Calu3 (cell line): ENCODE data around the gene ACSF2. TPM values are rescaled to one million over a fixed set of nuclear protein-coding genes. Genes with fewer than 3 reads are reported as not detected.

ENCODE experiments used
- BruUV-seq: library from RNA; stranded (reverse); fragments of 400-500 nt; replicated peaks from 2 replicates; lab custom pipeline; 2021; lab: Mats Ljungman, UMichigan
- CTCF ChIA-PET: fragments of 300-600 bp; sonication (Branson Sonifier 250); formaldehyde crosslinking; loops from one replicate; lab custom pipeline; 2022; ENCODE audit warnings: antibody characterized with exemption; lab: Charles Lee
- DNase-seq: peaks from one replicate; pipeline ENCODE4 v3.0.0; 2022
- H3K27ac Mint-ChIP-seq: one replicate; pipeline ENCODE4 v1.8.0; 2022; ENCODE audit warnings: mixed read lengths; ENCODE audit not compliant: unreplicated experiment
- H3K27me3 Mint-ChIP-seq: one replicate; pipeline ENCODE4 v1.8.0; 2022; ENCODE audit warnings: mixed read lengths; ENCODE audit not compliant: unreplicated experiment
- H3K36me3 Mint-ChIP-seq: one replicate; pipeline ENCODE4 v1.8.0; 2022; ENCODE audit warnings: mild to moderate bottlenecking, moderate library complexity, mixed read lengths; ENCODE audit not compliant: insufficient read depth, unreplicated experiment
- H3K4me1 Mint-ChIP-seq: one replicate; pipeline ENCODE4 v1.8.0; 2022; ENCODE audit warnings: mild to moderate bottlenecking, low read depth, mixed read lengths; ENCODE audit not compliant: unreplicated experiment
- H3K4me3 Mint-ChIP-seq: one replicate; pipeline ENCODE4 v1.8.0; 2022; ENCODE audit warnings: mild to moderate bottlenecking, low read depth, moderate library complexity, mixed read lengths; ENCODE audit not compliant: unreplicated experiment
- H3K9me3 Mint-ChIP-seq: one replicate; pipeline ENCODE4 v1.8.0; 2022; ENCODE audit warnings: low read depth, mixed read lengths; ENCODE audit not compliant: unreplicated experiment
- CTCF ChIP-seq: fragments of 200-600 bp; IDR thresholded peaks from one replicate; pipeline ENCODE4 v1.8.0; 2022; ENCODE audit warnings: antibody characterized with exemption; ENCODE audit not compliant: unreplicated experiment
- intact Hi-C: fragments of 100-400 bp; cut with micrococcal nuclease; formaldehyde crosslinking; loops from one replicate; pipeline ENCODE4 v1.10.0; 2022; ENCODE audit not compliant: unreplicated experiment
- total RNA-seq: library from RNA; stranded (reverse); gene quantifications from 2 replicates; pipeline ENCODE4 v1.2.3, GENCODE V29; 2022

The ACSF2 gene
- total RNA-seq, 1 experiment from 2014 or later: 148 TPM

- TF ChIP-seq CTCF: no peak
- BruUV-seq: TSS peak; percentile 39
- no peak overlapping the region for H3K27ac Mint-ChIP-seq
- no peaks in the 10 kb centered on the region for H3K9me3 Mint-ChIP-seq
- DNase-seq: no peak
- CTCF ChIA-PET: interaction anchor here (0.6 to 1.3 kb wide), 2 partner anchors 16 to 68 kb away, joined by 6 to 11 read pairs; partner anchors contain the start of gene LRRC59
- intact Hi-C loops: no loop called here
- H3K4me3 Mint-ChIP-seq: no peak overlapping the region
- no peaks in the 10 kb centered on the region for H3K4me1 Mint-ChIP-seq
- H3K36me3 Mint-ChIP-seq: peaks cover 75% of the 10 kb centered on the region
- no peaks in the 10 kb centered on the region for H3K27me3 Mint-ChIP-seq
Observed at GRCh38 chr17:50381260-50381815, 44.7 kb upstream of the ACSF2 start.

- no peaks in the 10 kb centered on the region for H3K9me3 Mint-ChIP-seq
- DNase-seq: no peak
- BruUV-seq: no TSS peak
- no peak overlapping the region for H3K27ac Mint-ChIP-seq
- H3K36me3 Mint-ChIP-seq: peaks cover 81% of the 10 kb centered on the region
- no peaks in the 10 kb centered on the region for H3K4me1 Mint-ChIP-seq
- no peak for TF ChIP-seq CTCF
- no peak overlapping the region for H3K4me3 Mint-ChIP-seq
- no peaks in the 10 kb centered on the region for H3K27me3 Mint-ChIP-seq
- CTCF ChIA-PET: interaction anchor here (0.6 to 1.3 kb wide), 2 partner anchors 15 to 67 kb away, joined by 6 to 11 read pairs; partner anchors contain the start of gene LRRC59
- intact Hi-C loops: no loop called here
Observed at GRCh38 chr17:50381920-50382319, 44.1 kb upstream of the ACSF2 start.

GRCh38 chr17:50382931-50383330, 43.1 kb upstream of the ACSF2 start:
- TF ChIP-seq CTCF: no peak
- CTCF ChIA-PET: interaction anchor here (0.6 to 0.7 kb wide), 2 partner anchors 309 to 539 kb away, joined by 3 to 6 read pairs; no protein-coding TSS in a partner anchor
- H3K36me3 Mint-ChIP-seq: peaks cover 86% of the 10 kb centered on the region
- no peak overlapping the region for H3K27ac Mint-ChIP-seq
- BruUV-seq: no TSS peak
- H3K9me3 Mint-ChIP-seq: no peaks in the 10 kb centered on the region
- DNase-seq: no peak
- H3K4me1 Mint-ChIP-seq: no peaks in the 10 kb centered on the region
- H3K27me3 Mint-ChIP-seq: no peaks in the 10 kb centered on the region
- no peak overlapping the region for H3K4me3 Mint-ChIP-seq
- intact Hi-C loops: no loop called here

GRCh38 chr17:50386510-50386909, 39.5 kb upstream of the ACSF2 start:
- no TSS peak for BruUV-seq
- intact Hi-C loops: no loop called here
- CTCF ChIA-PET: no interaction called here
- H3K36me3 Mint-ChIP-seq: peaks cover 91% of the 10 kb centered on the region
- no peak overlapping the region for H3K27ac Mint-ChIP-seq
- DNase-seq: no peak
- TF ChIP-seq CTCF: no peak
- H3K27me3 Mint-ChIP-seq: no peaks in the 10 kb centered on the region
- no peaks in the 10 kb centered on the region for H3K9me3 Mint-ChIP-seq
- no peaks in the 10 kb centered on the region for H3K4me1 Mint-ChIP-seq
- no peak overlapping the region for H3K4me3 Mint-ChIP-seq
